GM12892 (cell line): Measurements from ENCODE around the gene CTSG.

ENCODE experiments used
- POLR2A ChIP-seq: IDR thresholded peaks from 2 replicates; pipeline ENCODE4 v1.6.1; 2011; ENCODE audit warnings: low read depth, low read length, control low read depth
- POLR2AphosphoS5 ChIP-seq: IDR thresholded peaks from 2 replicates; pipeline ENCODE4 v1.6.1; 2011; ENCODE audit warnings: low read depth, low read length, control low read depth

DNA sequence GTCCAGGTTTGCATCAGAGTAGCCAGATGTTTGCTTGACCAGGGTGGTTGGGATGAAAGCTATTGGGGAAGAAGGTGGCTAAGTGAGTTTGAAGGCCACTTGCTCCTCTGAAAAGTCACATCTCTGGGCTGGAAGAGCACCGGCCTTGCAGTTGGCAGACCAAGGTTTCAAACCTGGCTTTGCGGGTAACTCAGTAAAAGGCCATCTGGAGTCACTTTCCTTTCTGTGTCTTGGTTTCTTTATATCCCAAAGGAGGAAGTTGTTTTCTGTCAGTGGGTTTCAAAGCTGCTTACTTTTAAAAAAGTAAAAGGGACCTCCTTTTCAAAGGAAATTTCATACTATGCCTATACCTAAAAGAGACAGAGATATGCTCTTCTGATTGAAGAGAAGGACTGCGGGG is 41.8 kb downstream of the CTSG start:
- TF ChIP-seq POLR2A (no peak), POLR2AphosphoS5 (no peak)
